ENCODE measurements around the gene LCK. TPM values are rescaled to one million over a fixed set of nuclear protein-coding genes. Genes with fewer than 3 reads are reported as not detected.
"Not testable (repeated sequence)": the region's sequence is repeated elsewhere in the genome, so short reads cannot be mapped to it uniquely, and the experiment has no call there.

Gene LCK
- total and polyA plus RNA-seq, 4 donors = 2.4 to 8.9 (median 4.3) TPM

- ATAC-seq (ENCODE audit: insufficient read depth, low FRiP score) (no peak), DNase-seq (no peak)
- Histone ChIP-seq H3K36me3 (ENCODE audit: control insufficient read depth in 4 of 4, insufficient read depth in 4 of 4, low read length in 4 of 4) (no peaks in the 10 kb centered on the region), H3K27ac (ENCODE audit: low read depth in 1 of 2, low read length in 1 of 2) (no peak overlapping the region), H3K9ac (ENCODE audit: insufficient read depth in 1 of 2, low read length in 2 of 2) (no peak overlapping the region), H3K4me1 (ENCODE audit: control insufficient read depth in 5 of 5, insufficient read depth in 5 of 5, low read length in 5 of 5) (peaks cover 0 to 3% (median 2%) of the 10 kb centered on the region in 5 donors), H3K9me3 (ENCODE audit: control insufficient read depth in 4 of 4, insufficient read depth in 3 of 4, low read length in 3 of 4) (no peaks in the 10 kb centered on the region), H3K27me3 (ENCODE audit: control insufficient read depth in 3 of 3, insufficient read depth in 3 of 3, low read length in 2 of 3) (no peaks in the 10 kb centered on the region), H3K4me3 (no peak overlapping the region)
- TF ChIP-seq CTCF (IDR thresholded peaks at IDR 0.05; ENCODE audit: control extremely low read depth, extremely low read depth) = no peak
- WGBS, 2 donors = 76 to 85% methylated on average over 9 of the region's 9 CpGs
These were observed 5.6 kb downstream of the LCK start for GRCh38 chr1:32256473-32257226.

GRCh38 chr1:32257227-32257508 lies 6.1 kb downstream of the LCK start:
- Histone ChIP-seq H3K4me3 (no peak overlapping the region), H3K27me3 (ENCODE audit: control insufficient read depth in 3 of 3, insufficient read depth in 3 of 3, low read length in 2 of 3) (no peaks in the 10 kb centered on the region), H3K4me1 (ENCODE audit: control insufficient read depth in 5 of 5, insufficient read depth in 5 of 5, low read length in 5 of 5) (peaks cover 0 to 2% (median 0%) of the 10 kb centered on the region in 5 donors), H3K27ac (ENCODE audit: low read depth in 1 of 2, low read length in 1 of 2) (no peak overlapping the region), H3K36me3 (ENCODE audit: control insufficient read depth in 4 of 4, insufficient read depth in 4 of 4, low read length in 4 of 4) (no peaks in the 10 kb centered on the region), H3K9me3 (ENCODE audit: control insufficient read depth in 4 of 4, insufficient read depth in 3 of 4, low read length in 3 of 4) (no peaks in the 10 kb centered on the region), H3K9ac (ENCODE audit: insufficient read depth in 1 of 2, low read length in 2 of 2) (no peak overlapping the region)
- TF ChIP-seq CTCF (IDR thresholded peaks at IDR 0.05; ENCODE audit: control extremely low read depth, extremely low read depth) = no peak
- DNase-seq (no peak), ATAC-seq (ENCODE audit: insufficient read depth, low FRiP score) (no peak)
- 92 to 97% methylated on average over 6 of the region's 6 CpGs for WGBS, 2 donors

- not testable (repeated sequence) for H3K27me3 ChIP-seq (ENCODE audit: control insufficient read depth in 3 of 3, insufficient read depth in 3 of 3, low read length in 2 of 3); H3K9me3 ChIP-seq (ENCODE audit: control insufficient read depth in 4 of 4, insufficient read depth in 3 of 4, low read length in 3 of 4); DNase-seq; H3K9ac ChIP-seq (ENCODE audit: insufficient read depth in 1 of 2, low read length in 2 of 2); H3K27ac ChIP-seq (ENCODE audit: low read depth in 1 of 2, low read length in 1 of 2); ATAC-seq (ENCODE audit: insufficient read depth, low FRiP score); H3K36me3 ChIP-seq (ENCODE audit: control insufficient read depth in 4 of 4, insufficient read depth in 4 of 4, low read length in 4 of 4); H3K4me1 ChIP-seq (ENCODE audit: control insufficient read depth in 5 of 5, insufficient read depth in 5 of 5, low read length in 5 of 5); H3K4me3 ChIP-seq
- WGBS, 2 donors = 96 to 98% methylated on average over 4 of the region's 4 CpGs
These were observed 12.2 kb downstream of the LCK start for GRCh38 chr1:32263236-32263593.

- 87 to 89% methylated on average over 4 of the region's 4 CpGs for WGBS, 2 donors
- peaks cover 0 to 6% (median 0%) of the 10 kb centered on the region in 5 donors for H3K4me1 ChIP-seq (ENCODE audit: control insufficient read depth in 5 of 5, insufficient read depth in 5 of 5, low read length in 5 of 5)
- no peaks in the 10 kb centered on the region for H3K27me3 ChIP-seq (ENCODE audit: control insufficient read depth in 3 of 3, insufficient read depth in 3 of 3, low read length in 2 of 3)
- no peaks in the 10 kb centered on the region for H3K9me3 ChIP-seq (ENCODE audit: control insufficient read depth in 4 of 4, insufficient read depth in 3 of 4, low read length in 3 of 4)
- no peak for DNase-seq
- H3K9ac ChIP-seq (ENCODE audit: insufficient read depth in 1 of 2, low read length in 2 of 2) = no peak overlapping the region
- H3K27ac ChIP-seq (ENCODE audit: low read depth in 1 of 2, low read length in 1 of 2) = no peak overlapping the region
- no peak for ATAC-seq (ENCODE audit: insufficient read depth, low FRiP score)
- no peaks in the 10 kb centered on the region for H3K36me3 ChIP-seq (ENCODE audit: control insufficient read depth in 4 of 4, insufficient read depth in 4 of 4, low read length in 4 of 4)
- no peak for TF ChIP-seq CTCF (IDR thresholded peaks at IDR 0.05; ENCODE audit: control extremely low read depth, extremely low read depth)
- no peak overlapping the region for H3K4me3 ChIP-seq
These were observed 12.7 kb downstream of the LCK start for GRCh38 chr1:32263744-32264143.
